C1 segment of cervical spinal cord (tissue), 14 donors: Measurements from ENCODE around the gene PLA2G3.
"Not testable (repeated sequence)": the region's sequence is repeated elsewhere in the genome, so short reads cannot be mapped to it uniquely, and the experiment has no call there.

Experiments
- DNase-seq, 14 donors: peaks; one replicate each; lab custom pipeline; 2025; lab: John Stamatoyannopoulos, UW

The PLA2G3 gene, protein sequence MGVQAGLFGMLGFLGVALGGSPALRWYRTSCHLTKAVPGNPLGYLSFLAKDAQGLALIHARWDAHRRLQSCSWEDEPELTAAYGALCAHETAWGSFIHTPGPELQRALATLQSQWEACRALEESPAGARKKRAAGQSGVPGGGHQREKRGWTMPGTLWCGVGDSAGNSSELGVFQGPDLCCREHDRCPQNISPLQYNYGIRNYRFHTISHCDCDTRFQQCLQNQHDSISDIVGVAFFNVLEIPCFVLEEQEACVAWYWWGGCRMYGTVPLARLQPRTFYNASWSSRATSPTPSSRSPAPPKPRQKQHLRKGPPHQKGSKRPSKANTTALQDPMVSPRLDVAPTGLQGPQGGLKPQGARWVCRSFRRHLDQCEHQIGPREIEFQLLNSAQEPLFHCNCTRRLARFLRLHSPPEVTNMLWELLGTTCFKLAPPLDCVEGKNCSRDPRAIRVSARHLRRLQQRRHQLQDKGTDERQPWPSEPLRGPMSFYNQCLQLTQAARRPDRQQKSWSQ

DNA sequence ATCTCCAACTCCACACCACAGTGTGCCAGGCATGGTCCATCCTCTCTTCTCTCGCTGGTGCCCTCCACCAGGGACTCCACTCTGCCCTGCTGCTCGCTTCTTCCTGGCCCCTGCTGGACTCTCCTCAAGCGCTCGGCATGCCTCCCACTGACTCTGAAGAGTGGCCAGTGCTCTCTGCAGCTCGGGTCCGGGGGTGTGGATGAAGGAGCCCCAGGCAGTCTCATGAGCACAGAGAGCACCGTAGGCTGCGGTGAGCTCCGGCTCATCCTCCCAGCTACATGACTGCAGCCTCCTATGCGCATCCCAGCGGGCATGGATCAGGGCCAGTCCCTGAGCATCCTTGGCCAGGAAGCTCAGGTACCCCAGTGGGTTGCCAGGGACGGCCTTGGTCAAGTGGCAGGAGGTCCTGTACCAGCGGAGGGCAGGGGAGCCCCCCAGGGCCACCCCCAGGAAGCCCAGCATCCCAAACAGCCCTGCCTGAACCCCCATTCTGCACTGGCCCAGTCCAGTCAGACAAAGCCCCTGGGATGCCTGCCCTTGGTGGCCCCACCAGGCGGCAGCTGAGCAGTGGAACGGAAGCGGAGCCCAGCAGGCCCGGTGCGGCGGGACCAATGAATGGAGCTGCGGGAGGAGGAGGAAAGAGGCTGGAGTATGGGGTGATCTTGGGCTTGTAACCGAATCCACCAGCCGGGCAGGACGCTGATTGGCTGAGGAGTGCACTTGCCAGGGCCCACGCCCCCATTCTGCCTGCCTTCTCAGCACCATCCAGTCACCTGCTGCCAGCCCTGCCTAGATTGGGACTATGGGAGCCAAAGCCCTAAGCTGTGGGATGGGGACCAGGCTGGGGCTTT is at the start of gene PLA2G3:
Gene PLA2G3 (minus strand): TSS at position 643 of the 851 bp plus-strand sequence. CDS start 154 bp downstream, at position 489.
- peak in 1 of 14 donors; percentile 48 for DNase-seq

DNA sequence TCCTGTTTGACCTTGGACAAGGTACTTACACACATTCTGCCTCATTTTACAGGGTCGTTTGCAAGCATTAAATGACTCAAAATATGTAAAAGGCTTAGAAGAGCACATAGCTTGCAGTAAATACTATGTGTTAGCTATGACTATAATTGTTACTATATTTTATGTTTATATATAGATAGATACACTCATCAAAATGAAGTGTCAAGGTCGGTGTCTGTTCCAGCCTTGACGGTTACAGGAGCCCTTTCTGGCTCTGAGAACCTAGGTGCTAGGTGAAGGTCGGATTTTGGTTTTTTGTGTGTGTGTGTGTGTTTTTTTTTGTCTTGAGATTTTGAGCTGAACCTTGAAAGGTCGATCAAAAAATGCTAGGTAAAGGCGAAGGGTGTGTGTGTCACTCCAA is 47.3 kb upstream of the PLA2G3 start:
- DNase-seq = no peak

DNA sequence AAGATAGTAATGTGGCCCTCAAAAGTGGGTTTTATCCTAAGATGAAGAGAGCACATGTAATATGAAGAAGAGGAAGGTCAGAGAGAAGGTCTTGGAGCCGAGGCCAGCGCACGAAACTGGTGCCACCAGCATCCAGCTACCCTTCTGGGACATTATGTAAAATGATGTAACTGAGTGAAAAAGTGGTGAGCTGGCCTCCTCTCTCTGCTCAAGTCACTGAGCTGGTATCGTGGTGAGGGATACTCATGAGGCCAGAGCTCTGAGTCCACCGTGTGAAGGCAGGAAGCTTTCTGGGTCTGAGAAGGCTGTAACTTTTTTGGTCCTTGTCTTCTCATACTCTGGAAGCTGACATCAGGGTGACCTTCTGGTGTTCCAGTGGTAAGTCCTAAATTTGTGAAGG is 44.7 kb upstream of the PLA2G3 start:
- DNase-seq = no peak

DNA sequence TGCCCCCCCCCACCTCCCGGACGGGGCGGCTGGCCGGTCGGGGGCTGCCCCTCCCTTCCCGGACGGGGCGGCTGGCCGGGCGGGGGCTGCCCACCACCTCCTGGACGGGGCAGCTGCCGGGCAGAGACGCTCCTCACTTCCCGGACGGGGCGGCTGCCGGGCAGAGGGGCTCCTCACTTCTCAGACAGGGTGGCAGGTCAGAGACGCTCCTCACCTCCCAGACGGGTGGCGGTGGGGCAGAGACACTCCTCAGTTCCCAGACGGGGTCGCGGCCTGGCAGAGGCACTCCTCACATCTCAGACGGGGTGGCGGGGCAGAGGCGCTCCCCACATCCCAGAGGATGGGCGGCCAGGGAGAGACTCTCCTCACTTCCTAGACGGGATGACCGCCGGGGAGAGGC is 43.7 kb upstream of the PLA2G3 start:
- peak in 2 of 14 donors; percentile 2 to 12 for DNase-seq

DNA sequence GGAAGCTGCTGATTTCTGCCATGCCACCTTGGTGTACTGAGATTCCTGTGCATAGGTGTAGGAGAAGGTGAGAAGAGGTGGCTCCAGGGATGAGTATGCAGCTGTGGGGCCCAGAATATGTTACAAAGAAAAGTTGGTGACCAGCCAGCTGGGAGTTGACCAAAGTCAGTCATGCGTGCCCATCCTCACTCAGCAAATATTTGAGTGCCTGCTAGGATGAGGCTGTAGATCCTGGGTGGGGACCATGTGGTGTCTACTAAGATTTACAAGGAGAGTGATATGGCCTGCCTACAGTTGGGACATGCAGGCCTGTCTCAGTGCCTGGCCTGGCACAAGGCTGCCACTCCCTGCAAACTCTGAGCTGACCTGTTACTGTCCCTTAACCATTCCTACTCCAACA is 39.0 kb upstream of the PLA2G3 start:
- DNase-seq = no peak

DNA sequence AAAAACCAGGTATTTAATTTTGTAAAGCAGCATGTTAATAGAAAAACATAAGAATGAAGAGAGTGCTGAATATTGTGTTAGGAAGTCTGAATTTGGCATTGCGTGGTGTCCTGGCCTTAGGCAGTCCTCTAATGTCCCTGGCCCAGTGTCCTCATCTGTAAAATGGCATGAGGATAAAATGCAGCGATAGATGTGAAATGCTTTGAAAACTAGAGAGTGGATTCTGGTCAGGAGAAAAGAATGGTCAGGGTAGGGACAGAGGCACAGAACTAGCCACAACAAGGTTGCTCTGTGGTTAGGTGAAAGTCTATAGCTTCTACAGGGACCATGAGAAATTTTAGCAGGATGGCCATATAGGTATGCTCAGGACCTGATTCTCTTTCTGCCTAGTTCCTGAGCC is 38.6 kb upstream of the PLA2G3 start:
- DNase-seq = no peak

DNA sequence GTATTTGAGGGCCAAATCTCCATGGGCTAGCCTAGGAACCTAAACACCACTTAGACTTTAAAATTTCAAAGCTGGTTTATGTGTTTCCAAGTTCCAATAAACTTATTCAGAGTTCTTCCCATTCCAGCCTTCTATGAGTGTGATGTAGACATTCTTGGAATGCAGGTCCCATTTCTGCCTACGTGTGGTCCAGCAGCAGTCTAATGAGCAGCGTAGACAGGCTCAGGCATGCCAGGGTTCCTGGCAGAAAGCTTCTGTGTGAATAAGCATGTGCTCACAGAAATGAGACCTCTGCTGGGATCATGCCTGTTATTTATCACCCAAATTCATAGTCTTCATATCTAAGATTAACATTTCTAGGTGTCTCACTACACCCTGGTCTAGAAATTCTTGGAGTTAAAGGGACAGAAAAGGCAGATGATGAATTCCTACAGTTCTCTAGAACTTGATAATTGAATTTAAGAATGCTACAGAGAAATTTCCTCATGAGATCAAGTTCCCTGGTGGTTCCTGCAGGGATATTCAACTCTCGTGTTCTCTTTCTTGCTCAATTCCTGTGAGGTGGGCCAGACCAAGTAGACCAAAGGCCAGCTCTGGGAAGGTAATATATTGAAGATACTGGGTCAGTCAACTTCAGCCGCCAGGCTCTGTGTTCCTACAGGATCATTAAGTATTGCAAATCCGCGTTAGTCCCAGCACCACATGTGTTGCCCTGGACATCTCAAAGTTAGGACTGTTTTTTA is 37.3 kb upstream of the PLA2G3 start:
- no peak for DNase-seq

DNA sequence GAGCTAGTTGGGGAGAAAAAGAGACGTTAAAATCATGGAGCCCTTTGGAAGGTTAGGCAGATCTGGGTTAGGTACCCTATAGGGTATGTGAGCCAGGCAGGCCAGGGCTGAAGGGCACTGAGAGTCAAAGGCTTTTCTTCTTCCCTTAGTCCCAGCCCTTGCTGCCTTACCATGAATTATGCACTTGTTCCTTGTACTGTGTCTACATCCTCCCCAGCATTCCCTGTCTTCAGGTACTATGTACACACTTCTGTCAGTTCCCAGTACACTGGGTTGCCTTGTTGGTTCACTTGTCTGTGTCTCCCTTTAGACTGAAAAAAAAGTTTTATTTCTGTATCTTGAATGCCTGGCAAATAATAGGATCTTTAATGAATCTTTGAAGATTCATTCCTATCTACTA is 36.6 kb upstream of the PLA2G3 start:
- no peak for DNase-seq

DNA sequence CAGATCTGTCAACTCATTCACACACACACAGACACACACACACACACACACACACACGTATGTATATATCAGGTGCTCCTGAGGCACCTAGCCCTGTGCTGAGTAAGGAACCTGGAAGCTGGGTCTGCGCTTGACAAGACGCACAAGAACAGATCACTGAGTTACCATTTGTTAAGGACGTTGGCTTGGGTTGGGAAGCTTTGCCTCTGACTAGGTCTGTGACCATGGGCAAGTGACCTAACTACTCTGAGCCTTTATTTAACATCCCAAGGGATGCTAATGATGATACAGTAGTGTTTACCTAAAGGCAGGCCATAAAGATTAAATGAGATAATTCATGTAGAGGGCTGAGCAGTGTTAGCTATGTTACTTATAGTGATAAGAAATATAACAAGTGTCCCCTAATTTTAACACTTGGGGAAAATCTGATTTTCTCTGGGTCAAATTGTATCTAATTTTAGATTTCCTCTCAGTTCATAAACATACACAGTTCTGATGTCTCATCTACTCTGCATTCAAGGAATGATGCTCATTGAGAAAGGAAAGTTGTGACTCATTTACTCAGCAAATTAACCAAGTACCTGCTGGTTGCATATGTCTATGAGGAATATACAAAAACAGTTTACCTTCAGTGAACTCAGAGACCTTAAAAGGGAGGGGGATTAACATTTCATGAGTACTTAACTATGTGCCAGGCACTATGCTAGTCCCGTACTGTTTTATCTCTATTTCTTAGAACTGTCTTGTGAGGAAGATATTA is 33.3 kb upstream of the PLA2G3 start:
- DNase-seq = no peak

DNA sequence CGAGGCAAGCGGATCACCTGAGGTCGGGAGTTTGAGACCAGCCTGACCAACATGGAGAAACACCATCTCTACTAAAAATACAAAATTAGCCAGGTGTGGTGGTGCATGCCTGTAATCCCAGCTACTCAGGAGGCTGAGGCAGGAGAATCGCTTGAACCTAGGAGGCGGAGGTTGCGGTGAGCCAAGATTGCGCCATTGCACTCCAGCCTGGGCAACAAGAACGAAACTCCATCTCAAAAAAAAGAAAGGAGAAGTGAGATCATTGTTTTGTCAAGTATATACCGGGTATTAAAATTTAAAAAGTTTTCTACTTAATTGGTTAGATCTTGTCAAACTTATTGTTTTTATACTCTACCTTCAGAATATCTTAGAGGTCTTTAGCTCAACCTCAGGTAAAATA is 31.4 kb upstream of the PLA2G3 start:
- not testable (repeated sequence) for DNase-seq

DNA sequence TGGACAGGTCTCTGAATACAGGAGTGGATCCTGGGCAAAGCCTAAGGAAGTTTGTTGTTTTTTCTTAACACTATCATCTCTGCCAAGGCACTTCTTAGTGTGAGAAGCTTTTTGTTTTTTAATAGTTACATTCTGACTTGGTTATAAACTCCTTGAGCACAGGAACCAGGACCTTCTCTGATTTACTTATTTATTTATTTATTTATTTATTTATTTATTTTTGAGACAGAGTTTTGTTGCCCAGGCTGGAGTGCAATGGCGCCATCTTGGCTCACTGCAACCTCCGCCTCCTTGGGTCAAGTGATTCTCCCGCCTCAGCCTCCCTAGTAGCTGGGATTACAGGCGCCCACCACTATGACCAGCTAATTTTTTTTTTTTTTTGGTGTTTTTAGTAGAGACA is 30.7 kb upstream of the PLA2G3 start:
- no peak for DNase-seq

DNA sequence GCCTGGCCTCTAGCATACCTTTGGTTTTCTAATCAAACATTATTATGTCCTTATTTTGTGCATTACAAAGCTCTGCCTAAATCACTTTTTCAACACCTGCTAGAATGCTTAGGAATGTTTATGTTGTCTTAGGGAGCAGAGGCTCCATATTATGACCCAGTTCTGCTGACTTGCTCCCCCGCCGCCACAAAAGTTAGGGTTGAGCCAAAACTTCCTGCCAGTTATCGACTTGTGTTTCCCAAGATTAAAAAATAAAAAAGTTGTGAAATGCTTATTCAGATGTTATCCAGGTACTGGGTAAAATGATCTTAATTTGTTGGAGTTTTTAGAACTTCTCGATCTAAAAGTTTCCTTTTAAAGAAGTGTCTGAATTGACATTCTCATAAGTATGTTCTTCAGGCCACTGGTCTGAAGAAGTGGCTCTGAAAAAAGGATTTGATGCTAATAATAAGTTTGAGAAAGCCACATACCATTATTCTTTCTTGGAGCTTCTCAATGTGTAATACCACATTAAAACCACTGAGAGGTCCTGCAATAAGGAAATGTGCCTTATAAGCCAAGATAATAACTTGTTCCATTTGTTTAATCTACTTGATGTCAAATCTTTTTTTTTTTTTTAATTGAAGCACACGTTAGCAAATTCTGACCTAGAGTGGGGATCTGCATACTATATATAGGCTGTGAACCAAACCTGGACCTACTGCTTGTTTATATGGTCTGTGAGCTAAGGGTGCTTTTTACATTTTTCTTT is 21.9 kb upstream of the PLA2G3 start:
- no peak for DNase-seq

DNA sequence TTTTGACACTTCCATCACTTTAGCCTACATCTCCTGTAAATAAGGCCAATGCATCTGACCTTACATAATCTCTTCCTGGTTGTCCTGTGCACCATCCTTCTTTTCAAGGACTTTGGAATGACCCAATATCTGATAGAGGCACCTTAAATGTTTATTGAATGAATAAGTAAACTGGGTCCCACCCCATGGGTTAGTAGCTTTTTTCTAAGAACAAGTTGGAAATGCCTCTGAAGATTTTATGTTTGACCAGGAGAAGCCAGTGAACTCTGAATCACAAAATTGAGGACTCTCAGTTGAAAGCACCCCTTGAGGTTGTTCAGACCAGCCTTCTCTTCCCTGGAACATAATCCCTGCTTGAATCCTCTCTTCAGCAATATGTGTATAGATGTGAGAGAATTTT is 21.1 kb upstream of the PLA2G3 start:
- no peak for DNase-seq

DNA sequence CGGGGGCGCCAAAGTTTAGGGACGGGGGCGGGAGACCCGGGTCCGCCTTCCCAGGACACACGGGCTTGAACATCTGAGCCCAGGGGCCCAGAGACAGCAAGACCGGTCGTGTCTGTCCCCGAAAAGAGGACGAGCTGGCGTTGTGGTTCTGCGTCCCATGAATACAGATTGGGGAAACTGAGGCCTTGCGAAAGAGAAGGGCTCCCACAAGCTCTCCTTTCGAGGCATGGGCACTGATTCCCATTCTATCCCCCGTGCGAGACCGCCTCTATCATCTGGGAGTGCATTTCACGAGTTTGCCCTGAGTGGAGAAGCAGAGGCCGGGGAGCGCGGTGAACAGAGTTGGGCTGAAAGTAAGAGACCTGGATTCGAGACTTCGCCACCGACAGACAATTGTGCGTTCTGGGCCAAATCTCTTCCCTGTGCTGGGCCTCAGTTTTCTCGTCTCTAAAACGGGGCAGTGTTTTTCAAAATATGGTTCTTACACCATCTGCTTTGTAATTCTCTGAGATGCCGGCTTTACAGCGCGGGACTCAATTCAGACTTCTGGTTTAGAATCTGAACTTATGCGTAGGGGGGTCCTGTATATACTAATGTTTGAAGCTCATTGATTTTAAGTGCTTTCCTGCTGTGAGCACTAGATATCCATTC is 20.1 kb upstream of the PLA2G3 start:
- peak in 2 of 14 donors; percentile 54 to 62 for DNase-seq

DNA sequence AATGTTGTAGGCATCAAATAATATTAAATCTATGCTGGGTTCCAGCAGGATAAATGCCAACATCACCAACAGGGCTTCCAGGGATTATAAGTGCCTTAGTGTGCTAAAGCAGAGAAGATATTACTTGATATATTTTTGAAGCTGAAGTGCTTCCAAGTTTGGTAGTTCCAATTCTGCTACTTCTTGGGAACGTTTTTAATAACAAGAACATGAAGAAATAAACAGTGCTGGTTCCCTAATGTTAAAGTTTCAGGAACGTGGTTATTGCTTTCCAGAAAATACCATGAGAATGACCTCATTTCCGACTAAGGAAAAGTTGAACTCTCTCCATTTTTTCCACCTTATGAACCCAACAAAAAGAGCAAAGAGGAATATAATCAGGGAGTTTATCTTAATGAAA is 15.1 kb upstream of the PLA2G3 start:
- DNase-seq = no peak

DNA sequence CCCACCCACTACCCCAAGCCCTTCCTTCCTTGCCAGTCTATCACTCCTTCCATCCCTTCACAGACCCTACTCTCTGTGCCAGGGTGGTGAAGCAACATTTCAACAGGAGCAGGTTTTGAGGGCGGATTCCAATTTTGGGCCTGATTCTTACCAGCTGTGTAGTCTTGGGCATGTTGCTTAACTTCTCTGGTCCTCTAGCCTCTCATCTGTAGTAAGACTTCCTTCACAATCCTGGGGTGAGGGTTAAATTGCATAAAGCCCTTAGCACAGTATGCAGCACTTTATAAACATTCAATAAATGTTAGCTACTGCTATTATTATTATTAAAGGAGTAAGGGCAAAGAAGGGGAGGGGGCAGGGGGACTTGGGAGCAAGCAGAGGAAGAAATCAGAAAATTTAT is 14.7 kb upstream of the PLA2G3 start:
- DNase-seq = no peak

DNA sequence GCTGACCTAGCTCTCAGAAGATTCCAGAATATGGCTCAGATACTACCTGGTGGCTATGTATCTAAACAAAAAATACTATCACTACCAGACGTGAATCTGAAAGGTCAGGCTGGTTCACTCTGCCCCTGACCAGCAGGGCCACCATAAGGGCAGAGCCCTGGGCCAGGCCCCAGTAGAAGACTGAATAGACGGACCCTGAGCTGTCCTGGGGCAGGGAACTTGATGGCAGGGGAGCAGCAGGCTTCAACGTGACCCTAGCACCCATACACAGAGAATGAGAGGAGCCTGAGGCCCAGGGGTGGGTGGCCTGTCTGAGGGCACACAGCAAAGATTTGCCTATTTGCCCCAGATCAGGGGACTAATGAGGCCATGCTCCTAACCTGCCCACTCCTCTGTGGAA is 13.0 kb upstream of the PLA2G3 start:
- no peak for DNase-seq

DNA sequence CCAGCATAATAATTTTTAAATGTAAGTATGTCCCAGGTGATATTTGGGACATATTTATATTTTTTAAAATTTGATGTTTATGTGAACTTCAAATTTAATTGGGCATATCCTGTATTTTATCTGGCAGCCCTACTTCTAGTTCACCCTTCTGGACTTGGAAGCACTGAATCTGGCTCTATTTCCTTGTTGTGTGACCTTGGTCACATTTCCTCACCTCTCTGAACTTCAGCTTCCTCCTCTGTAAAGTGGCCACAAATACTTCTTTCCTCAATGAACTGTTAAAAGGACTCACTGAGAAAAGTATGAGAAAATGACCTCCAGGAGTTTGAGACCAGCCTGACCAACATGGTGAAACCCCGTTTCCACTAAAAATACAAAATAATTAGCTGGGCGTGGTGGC is 11.6 kb upstream of the PLA2G3 start:
- no peak for DNase-seq

DNA sequence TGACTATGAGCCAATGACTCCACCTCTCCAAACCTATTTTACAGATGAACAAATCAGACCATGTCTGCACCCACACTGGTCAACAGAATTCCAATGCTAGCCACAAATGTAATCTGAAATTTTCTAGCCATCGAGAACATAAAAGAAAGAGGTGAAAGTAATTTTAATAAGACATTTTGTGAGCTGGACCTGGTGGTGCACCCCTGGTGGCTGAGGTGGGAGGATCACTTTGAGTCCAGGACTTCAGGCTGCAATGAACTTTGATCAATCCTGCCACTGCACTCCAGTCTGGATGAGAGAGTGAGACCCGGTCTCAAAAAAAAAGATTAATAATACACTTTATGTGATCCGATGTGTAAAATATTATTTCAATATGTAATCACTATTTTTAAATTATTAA is 10.3 kb upstream of the PLA2G3 start:
- no peak for DNase-seq
